NCI-H187 treated with DMSO at 0.1 percent for 48 hours (cell line): ENCODE measurements around the gene FAM219B.
"Not testable (repeated sequence)": the region's sequence is repeated elsewhere in the genome, so short reads cannot be mapped to it uniquely, and the experiment has no call there.

Source experiments
- DNase-seq: peaks from one replicate; lab custom pipeline; 2025; lab: John Stamatoyannopoulos, UW

FAM219B gene

DNA sequence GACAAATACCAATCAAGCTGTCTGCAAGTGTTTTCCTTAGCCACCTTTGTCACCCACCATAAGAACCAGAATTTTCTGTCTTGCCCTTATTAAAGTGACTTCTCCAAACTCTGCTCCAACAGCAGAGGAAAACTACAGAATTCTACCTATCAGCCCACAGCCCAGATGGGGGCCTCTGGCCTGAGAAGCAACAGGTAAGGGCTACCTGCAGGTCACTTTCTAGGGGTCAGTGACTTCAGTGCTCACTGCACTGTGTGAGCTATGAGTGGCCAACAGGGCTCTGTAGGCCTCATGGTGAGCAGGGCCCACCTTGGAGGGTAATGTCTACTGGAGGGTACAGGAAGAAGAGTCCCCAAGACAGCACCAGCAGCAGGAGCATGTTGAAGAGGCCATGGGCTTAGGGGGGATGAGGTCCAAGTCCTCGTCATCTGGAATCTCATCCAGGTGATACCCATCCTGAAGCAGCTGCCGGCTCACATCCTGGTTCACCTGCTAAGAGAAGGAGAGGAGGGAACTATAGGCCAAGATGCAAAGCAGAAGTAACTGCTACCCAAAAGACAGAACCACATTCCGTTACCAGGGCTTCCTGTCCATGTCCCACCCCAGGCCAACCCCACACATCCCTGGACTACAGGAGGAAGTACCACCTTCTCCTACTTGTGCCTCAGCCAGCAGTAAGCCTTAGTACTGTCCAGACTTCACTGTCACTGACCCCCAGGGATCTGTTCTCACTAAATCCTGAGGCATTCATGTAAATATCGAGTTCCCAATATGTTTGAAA is 4.2 kb downstream of the FAM219B start:
- no peak for DNase-seq

DNA sequence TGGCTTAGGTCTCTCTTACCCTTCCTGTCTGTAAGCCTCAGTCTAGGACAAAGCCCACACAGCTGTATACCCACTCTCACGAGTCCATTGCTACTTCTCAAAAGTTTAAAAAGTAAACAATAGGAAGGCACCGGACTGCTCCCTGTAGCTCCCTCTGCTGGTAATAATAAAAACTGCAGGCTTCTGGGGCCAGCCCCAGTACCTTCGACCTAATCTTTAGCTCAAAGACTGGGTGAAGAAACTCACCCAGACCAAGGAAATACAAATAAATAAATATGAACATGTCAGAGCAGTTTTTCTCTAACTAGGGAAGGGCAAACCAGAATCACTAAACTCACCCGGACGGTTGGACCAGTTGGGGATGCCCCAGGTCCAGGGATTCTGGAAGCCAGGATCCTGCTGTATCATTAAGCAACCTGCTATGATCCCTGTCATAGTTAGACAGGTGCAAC is 5.0 kb downstream of the FAM219B start:
- no peak for DNase-seq

DNA sequence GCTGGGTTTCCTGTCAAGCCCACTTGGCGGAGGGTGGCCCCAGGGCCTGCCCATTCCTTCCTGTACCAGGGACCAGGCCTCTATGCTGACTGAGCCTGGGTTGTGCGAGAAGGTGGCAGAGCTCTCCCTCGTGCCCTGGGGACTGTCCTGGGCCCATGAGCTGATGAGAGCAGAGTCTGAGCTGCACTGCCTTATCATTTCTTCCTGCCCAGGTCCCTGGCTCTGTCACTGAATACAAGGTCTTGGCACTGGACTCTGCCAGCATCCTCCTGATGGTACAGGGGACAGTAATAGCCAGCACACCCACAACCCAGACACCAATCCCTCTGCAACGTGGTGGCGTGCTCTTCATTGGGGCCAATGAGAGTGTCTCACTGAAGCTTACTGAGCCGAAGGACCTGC is 9.3 kb downstream of the FAM219B start:
- no peak for DNase-seq

DNA sequence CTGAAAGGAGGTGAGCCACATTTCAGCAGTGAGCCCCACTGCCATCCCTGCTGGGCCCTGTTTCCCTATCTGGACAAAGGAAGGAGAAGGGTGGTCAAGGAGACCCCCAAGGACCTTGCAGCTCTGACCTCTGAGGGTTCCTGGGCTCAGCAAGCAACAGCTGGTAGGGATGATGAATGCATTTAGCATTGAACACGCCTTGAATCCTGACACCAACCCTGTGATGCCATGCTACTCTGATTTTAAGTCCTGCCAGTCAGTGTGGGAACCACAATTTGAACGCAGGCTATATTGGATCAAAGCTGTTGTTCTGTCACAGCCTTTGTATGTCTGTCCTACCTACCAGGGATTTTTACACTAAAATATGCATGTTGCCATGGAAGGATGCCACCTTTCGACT is 10.3 kb downstream of the FAM219B start:
- DNase-seq = no peak

DNA sequence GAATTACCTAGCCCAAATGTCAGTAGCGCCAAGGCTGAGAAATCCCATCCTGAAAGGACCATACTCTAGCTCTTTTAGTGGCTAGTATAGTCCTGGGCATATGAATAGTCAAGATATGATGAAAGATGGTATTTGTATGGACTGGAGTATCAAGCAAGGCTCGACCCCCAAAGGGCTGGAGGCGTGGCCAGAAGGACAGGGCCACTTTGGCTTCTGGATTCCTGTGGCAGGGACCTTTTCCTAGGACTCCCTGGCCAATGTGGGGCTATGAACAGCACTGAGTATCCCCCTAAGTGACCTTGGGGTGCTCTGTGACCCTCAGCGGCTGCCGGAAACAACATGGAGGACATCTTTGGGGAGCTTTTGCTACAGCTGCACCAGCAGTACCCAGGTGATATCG is 10.8 kb downstream of the FAM219B start:
- DNase-seq = no peak

DNA sequence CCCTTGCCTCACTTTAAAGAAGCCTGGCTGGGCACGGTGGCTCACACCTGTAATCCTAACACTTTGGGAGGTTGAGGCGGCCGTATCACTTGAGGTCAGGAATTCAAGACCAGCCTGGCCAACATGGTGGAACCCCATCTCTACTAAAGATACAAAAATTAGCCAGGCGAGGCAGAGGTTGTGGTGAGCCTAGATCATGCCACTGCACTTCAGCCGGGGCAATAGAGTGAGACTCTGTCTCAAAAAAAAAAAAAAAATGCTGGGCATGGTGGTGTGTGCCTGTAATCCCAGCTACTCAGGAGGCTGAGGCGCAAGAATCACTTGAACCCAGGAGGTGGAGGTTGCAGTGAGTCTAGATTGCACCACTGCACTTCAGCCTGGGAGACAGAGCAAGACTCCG is 12.3 kb downstream of the FAM219B start:
- not testable (repeated sequence) for DNase-seq

DNA sequence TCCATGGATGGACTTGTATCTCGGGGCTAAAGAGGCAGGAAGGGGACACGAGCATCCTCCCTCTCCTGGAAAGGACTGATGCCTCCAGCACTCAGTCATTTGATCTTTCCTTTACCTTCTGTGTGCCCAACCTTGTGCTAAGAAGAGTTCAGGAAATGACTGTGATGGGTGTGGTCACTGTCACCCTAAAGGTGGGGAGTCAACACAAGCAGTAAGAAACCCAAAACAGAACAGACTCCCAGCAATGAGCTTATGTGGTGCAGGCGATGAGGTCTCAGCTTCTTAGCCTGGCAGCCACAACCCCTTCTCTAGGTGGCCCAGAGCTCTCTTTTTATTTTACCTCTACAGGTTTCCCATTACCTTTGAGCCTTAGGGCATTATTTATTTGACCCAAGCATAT is 13.0 kb downstream of the FAM219B start:
- DNase-seq = no peak

DNA sequence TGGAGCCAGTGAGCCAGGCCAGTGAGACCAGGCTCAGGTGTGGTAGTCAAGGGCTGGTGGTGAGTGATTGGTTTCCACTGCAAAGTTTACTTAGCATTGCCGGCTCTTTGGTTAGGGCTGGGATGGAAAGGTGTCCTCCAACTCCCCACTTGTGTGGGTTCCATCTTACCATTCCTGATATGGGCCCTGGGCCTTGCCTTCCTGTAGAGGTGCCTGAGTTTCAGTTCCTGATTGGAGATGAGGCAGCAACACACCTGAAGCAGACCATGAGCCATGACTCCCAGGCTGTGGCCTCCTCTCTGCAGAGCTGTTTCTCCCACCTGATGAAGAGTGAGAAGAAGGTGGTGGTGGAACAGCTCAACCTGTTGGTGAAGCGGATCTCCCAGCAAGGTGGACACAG is 13.7 kb downstream of the FAM219B start:
- DNase-seq = no peak

DNA sequence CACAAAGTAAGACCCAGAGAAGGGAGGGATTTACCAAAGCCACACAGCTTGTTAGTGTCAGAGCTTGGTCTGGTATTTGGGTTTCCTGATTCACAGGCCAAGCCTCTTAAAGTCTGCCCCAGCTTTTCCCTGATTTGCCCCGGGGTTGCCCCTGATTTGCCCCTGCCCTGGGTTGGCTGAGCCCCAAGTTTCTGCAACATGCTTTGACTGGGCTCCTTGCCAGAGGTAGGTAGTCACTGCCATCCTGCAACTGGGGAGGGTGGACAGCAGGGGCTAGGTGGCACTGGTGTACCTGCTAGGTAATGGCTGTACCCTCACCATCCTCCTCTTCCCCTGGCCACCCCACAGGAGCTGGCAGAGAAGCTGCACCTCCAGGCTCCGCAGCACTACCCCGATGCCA is 14.3 kb downstream of the FAM219B start:
- no peak for DNase-seq

DNA sequence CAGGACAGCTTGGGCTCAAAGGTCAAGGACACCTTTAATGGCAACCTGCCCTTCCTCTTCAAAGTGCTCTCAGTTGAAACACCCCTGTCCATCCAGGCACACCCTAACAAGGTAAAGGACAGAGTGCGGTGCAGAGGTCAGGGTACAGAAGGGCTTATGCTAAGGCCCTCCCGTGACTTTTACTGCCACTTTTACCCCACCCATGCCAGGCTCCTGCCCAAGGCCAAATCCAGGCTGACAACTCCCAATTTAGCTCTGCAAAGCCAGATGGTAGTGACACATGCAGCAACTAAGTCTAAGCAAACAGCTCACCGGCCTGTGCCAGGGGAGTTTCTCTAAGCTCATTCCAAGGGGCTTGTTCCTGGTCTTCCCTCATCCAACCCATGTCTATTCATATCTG is 15.2 kb downstream of the FAM219B start:
- DNase-seq = no peak

DNA sequence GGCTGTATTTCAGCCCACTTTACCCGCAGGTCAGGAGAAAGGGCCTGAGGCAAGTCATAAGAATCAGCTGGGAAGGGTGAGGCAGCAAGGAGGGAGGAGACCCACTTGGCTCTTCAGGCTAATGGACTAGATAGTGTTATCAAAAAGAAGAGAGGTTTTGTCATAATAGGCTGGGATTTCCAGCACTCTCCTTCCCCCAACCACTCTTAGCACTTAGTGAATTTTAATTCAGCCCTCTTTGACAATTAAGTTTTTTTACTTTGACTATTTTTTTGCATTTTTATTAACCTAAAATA is 16.0 kb downstream of the FAM219B start:
- no peak for DNase-seq

DNA sequence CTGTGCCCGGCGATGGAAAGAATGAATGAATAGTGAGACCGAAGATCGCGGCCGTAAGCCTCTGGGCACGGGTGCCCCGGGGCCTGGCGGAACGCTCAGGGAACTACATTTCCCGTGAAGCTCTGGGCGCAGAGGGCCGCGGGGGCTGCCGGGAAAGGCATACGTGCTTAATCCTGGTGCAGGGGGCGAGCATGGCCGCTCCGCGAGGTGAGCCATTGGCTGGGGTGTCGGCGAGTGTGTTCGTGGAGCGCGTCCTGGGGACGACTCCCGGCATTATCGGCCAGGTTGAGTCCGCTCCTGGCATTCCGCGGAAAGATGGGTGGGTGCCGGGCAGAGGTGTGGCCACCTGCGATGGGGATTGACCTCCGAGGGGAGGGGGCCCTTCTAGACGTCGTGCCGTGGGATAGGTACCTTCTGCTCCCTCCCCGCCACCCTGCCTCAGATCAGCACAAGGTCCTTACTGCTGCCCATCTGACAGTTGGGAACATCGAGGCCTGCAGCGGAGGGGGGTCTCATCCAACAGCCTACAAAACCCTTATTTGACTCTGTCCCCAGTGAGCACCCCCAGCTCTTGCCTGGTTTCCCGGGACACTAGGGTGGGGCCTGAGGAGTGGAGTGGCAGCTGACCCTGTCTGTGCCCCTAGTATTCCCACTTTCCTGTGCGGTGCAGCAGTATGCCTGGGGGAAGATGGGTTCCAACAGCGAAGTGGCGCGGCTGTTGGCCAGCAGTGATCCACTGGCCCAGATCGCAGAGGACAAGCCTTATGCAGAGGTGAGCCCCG is 16.6 kb downstream of the FAM219B start, which contains the start of gene MPI:
MPI (plus strand) TSS at position 160 of the 782 bp plus-strand sequence; CDS start at position 192, 32 bp downstream.
- DNase-seq = no peak

DNA sequence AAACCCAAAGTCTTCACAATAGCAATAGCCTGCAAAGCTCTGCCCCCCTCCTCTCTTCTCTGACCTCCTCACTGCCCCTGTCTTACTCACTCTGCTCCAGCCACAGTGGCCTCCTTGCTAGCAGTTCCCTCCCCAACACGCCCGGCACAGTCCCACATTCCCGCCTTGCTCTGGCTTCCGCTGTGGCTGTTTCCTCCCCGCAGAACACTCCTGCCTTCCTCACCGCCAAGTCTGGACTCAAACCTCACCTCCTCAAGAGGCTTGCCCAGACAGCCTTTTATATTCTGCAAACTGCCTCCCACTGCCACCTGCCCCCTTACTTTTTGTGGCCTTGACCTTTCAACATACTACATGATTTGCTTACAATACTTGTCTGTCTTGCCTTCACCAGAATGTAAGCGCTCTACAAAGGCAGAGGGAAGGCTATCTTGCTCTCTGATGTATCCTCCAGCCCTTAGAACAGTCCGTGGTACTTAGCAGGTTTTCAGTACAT is 17.2 kb downstream of the FAM219B start:
- DNase-seq = no peak

DNA sequence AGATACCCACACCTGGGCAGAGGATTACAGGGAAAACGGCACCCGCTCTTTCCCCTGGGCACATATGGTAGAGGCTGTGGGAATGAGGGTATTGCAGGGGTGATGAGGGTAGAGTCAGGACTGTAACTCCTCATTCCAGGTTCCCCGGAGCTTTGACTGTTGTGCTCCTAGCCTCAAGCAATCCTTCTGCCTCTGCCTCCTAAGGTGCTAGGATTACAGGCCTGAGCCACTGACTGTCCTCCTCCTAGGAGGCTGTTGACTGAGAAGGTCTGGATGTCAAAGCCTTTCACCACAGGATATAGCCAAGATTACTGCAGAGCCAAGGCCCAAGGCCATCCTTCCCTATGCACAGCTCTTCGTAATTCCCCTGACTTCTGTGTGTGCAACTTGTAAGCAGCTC is 17.9 kb downstream of the FAM219B start:
- no peak for DNase-seq

DNA sequence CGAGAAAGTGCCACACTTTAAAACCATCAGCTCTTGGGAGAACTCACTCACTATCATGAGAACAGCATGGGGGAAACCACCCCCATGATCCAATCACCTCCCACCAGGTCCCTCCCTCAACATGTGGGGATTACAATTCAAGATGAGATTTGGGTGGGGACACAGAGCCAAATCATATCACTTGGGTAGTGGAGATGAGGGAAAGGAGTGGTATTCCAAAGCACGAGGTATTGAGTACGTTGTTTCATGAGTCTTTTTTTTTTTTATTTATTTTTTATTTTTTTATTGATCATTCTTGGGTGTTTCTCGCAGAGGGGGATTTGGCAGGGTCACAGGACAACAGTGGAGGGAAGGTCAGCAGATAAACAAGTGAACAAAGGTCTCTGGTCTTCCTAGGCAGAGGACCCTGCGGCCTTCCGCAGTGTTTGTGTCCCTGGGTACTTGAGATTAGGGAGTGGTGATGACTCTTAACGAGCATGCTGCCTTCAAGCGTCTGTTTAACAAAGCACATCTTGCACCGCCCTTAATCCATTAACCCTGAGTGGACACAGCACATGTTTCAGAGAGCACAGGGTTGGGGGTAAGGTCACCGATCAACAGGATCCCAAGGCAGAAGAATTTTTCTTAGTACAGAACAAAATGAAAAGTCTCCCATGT is 19.0 kb downstream of the FAM219B start:
- DNase-seq = not testable (repeated sequence)

DNA sequence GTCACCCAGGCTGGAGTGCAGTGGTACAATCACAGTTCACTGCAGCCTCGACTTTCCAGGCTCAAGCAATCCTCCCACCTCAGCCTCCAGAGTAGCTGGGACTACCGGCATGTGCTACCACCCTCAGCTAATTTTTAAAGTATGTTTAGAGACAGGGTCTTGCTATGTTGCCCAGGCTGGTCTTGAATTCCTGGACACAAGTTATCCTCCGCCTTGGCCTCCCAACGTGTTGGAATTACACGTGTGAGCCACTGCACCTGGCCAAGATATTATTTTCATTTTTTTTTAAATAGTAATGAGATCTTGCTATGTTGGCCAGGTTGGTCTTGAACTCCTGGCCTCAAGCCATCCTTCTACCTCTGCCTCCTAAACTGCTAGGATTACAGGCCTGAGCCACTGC is 21.2 kb downstream of the FAM219B start:
- DNase-seq = no peak

DNA sequence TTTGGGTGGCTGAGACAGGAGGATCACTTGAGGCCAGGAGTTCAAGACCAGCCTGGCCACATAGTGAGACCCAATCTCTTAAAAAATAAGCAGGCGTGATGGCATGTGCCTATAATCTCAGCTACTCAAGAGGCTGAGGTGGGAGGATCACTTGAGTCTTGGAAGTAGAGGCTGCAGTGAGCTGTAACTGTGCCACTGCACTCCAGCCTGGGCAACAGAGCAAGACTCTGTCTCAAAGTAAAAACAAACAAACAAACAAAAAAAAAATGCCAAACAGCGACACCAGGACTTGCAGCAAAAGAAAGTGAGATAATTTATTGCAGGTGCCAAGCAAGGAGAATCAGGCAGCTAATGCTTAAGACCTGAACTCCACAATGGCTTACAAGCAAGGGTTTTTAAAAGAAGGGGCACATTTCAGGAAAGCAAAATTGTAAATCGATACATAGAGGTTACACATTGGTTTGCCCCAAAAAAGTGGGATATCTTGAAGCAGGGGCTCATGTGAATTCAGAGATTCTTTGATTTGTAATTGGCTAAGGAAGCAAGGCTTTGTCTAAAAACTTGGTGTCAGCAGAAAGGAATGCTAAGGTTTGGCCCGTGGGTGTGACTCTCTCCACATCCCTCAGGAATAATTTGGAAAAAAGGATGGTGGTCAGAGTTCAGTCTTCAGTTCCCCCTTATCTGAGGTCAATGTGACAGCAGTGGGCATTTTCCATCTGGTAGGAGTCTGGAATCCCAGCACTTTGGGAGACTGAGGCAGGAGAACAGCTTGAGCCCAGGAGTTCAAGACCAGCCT is 22.0 kb downstream of the FAM219B start:
- DNase-seq = no peak

DNA sequence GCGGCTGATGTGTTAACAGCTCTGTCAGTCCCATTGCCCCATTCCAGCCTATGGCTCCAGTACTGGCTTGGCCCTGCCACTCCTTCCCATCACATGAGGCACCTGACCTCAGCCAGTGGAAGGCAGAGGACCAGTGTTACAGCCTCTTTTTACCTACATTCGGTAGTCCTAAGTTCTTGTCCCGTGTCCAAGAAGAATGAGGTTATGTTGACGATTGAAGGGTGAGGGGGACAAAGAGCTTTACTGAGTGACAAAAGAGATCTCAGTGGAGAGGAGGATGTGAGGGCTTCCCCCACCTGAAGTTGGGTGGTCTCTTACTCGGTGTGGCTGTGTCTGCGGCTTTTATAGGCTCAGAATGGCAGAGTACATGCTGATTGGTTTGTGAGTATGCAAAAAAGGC is 24.1 kb downstream of the FAM219B start:
- DNase-seq = no peak

DNA sequence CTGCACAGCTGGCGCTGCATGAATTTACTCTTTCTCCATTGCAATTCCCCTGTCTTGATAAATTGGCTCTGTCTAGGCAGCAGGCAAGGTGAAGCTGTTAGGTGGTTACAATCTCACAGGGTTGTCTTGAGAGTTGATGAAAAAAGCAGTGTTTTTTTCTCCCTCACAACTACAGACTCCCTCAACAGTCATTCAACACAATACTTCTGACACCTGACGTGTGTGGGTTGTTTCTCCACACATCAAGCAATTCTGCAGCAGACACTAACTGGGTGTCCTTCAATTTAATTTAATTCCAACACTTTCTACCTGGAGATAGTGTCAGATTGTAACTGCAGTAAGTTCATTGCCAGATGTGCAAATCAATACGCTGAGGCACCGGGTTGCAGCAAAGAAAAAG is 28.4 kb downstream of the FAM219B start:
- DNase-seq = no peak

DNA sequence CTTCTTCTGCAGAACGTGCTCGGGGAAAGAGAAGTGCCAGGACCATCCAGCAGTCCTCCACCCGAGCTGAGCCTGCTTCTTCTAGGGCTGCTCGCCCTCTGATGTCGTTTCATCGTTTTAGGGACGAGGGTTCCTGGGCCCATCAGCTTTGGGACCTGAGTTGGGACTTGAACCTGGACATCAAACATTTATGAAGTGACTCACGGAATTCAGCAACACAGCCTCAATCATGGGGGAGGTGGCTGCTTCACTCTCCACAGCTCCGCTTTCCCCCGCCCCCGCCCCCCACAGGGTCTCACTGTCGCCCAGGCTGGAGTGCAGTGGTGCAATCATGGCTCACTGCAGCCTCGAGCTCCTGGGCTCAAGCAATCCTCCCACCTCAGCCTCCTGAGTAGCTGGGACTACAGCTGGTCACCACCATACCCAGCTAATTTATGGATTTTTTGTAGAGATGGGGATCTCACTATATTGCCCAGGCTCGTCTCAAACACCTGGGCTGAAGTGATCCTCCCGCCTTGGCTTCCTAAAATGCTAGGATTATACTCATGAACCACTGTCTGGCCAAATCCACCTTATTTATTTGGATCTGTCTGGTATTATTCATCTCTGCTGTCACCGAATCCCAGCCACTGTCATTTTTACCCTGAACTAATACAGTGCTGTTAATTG is 32.8 kb downstream of the FAM219B start:
- no peak for DNase-seq

DNA sequence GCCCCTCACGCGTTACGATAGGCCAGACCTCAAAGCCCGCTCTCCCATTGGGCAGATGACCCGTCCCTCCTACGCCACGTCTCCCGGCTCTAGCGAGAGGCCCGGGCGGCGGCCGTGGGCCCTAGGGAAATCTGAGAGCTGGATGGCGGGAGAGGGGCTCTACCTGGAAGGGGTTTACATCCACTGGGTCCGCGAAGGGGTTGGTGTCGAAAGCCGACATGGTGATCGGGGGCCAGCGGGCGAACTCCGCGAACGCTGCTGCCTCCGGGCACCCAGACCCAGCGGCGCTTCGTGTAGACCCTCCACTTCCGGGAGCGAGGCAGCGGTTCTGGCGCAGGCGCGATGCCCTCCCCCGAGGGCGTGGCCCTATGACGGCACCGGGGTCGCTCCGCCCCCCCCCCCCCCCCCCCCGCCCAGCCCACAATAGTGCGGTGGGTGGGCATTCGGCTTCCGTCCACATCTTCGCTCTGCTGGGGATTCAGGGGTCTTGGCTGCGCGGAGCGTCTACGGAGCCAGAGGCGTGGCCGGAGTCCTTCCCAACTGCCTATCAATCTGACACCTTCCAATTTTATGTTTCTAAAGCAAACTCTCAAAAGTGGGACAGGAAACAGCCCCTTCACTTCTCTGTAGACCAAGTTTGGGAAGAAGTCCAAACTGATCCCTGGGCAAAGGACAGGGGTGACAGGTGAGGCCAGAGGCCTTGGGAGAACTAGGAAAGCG is 33.5 kb downstream of the FAM219B start, which contains the start of gene SCAMP2:
SCAMP2 (minus strand) TSS at position 330 of the 720 bp plus-strand sequence; CDS start at position 220, 110 bp downstream.
- DNase-seq = peak; percentile 76
